Neural cell (in vitro differentiated cells): ENCODE measurements around the gene ATF7IP.

Experiments
- EZH2 ChIP-seq: fragments of 200-600, 300-800 bp; shearing (Covaris generic), sonication (generic); IDR thresholded peaks from 2 replicates; pipeline ENCODE4 v1.6.1; 2014; ENCODE audit warnings: antibody characterized with exemption, low read length, borderline replicate concordance, mild to moderate bottlenecking; ENCODE audit not compliant: insufficient read depth, poor library complexity, severe bottlenecking
- RAD21 ChIP-seq: fragments of 450-650 bp; conservative IDR thresholded peaks from 2 replicates; pipeline ENCODE4 v1.6.1; 2014; ENCODE audit warnings: antibody characterized with exemption, mild to moderate bottlenecking, moderate library complexity
- SMC3 ChIP-seq: fragments of 450-650 bp; conservative IDR thresholded peaks from 2 replicates; pipeline ENCODE4 v1.6.1; 2014; ENCODE audit warnings: antibody characterized with exemption, mild to moderate bottlenecking, moderate library complexity; ENCODE audit not compliant: poor library complexity
- TAF1 ChIP-seq: IDR thresholded peaks from 2 replicates; pipeline ENCODE4 v1.6.1; 2012; ENCODE audit warnings: low read depth
- TF ChIP-seq, protein P1 (sequence below): fragments of 450-650 bp; IDR thresholded peaks from 2 replicates; pipeline ENCODE4 v1.5.1; 2014; ENCODE audit warnings: antibody characterized with exemption, mild to moderate bottlenecking, moderate library complexity; ENCODE audit not compliant: poor library complexity, severe bottlenecking
- TF ChIP-seq, protein P2 (sequence below): IDR thresholded peaks from 2 replicates; pipeline ENCODE4 v1.6.1; 2012; ENCODE audit warnings: borderline replicate concordance

- TF ChIP-seq, protein P1, sequence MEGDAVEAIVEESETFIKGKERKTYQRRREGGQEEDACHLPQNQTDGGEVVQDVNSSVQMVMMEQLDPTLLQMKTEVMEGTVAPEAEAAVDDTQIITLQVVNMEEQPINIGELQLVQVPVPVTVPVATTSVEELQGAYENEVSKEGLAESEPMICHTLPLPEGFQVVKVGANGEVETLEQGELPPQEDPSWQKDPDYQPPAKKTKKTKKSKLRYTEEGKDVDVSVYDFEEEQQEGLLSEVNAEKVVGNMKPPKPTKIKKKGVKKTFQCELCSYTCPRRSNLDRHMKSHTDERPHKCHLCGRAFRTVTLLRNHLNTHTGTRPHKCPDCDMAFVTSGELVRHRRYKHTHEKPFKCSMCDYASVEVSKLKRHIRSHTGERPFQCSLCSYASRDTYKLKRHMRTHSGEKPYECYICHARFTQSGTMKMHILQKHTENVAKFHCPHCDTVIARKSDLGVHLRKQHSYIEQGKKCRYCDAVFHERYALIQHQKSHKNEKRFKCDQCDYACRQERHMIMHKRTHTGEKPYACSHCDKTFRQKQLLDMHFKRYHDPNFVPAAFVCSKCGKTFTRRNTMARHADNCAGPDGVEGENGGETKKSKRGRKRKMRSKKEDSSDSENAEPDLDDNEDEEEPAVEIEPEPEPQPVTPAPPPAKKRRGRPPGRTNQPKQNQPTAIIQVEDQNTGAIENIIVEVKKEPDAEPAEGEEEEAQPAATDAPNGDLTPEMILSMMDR: no peak
- TF ChIP-seq SMC3 (no peak), EZH2 (no peak), TAF1 (no peak), RAD21 (no peak)
- TF ChIP-seq, protein P2, sequence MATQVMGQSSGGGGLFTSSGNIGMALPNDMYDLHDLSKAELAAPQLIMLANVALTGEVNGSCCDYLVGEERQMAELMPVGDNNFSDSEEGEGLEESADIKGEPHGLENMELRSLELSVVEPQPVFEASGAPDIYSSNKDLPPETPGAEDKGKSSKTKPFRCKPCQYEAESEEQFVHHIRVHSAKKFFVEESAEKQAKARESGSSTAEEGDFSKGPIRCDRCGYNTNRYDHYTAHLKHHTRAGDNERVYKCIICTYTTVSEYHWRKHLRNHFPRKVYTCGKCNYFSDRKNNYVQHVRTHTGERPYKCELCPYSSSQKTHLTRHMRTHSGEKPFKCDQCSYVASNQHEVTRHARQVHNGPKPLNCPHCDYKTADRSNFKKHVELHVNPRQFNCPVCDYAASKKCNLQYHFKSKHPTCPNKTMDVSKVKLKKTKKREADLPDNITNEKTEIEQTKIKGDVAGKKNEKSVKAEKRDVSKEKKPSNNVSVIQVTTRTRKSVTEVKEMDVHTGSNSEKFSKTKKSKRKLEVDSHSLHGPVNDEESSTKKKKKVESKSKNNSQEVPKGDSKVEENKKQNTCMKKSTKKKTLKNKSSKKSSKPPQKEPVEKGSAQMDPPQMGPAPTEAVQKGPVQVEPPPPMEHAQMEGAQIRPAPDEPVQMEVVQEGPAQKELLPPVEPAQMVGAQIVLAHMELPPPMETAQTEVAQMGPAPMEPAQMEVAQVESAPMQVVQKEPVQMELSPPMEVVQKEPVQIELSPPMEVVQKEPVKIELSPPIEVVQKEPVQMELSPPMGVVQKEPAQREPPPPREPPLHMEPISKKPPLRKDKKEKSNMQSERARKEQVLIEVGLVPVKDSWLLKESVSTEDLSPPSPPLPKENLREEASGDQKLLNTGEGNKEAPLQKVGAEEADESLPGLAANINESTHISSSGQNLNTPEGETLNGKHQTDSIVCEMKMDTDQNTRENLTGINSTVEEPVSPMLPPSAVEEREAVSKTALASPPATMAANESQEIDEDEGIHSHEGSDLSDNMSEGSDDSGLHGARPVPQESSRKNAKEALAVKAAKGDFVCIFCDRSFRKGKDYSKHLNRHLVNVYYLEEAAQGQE: no peak
Observed at GRCh38 chr12:14326699-14327098, 38.8 kb upstream of the ATF7IP start.
